SK-N-SH treated with all-trans-retinoic acid at 6 μM for 48 hours (cell line): ENCODE data around the gene CALHM4.

Experiments used
- ATAC-seq: fragments of 200-7000 bp; cut with Tn5 transposase; 3 replicates; pipeline ENCODE4 v1.9.1; 2020; ENCODE audit warnings: mild to moderate bottlenecking, moderate library complexity
- ARNTL ChIP-seq: fragments of 450-650 bp; formaldehyde crosslinking; IDR thresholded peaks from 2 replicates; pipeline ENCODE4 v1.5.0; 2020; ENCODE audit warnings: low read depth, mild to moderate bottlenecking, moderate library complexity, borderline replicate concordance
- BACH2 ChIP-seq: fragments of 250-450 bp; sonication (Bioruptor Pico); IDR thresholded peaks from 2 replicates; pipeline ENCODE4 v1.9.0; 2021; ENCODE audit warnings: mild to moderate bottlenecking, borderline replicate concordance
- CSDC2 ChIP-seq: fragments of 250-450 bp; sonication (Bioruptor Pico); IDR thresholded peaks from 2 replicates; pipeline ENCODE4 v1.5.0; 2020; ENCODE audit warnings: mild to moderate bottlenecking, moderate library complexity
- ESRRG ChIP-seq: fragments of 250-450 bp; sonication (Bioruptor Pico); IDR thresholded peaks from 2 replicates; pipeline ENCODE4 v1.6.1; 2021; ENCODE audit warnings: mild to moderate bottlenecking
- GLIS3 ChIP-seq: fragments of 250-450 bp; sonication (Bioruptor Pico); IDR thresholded peaks from 2 replicates; pipeline ENCODE4 v1.5.0; 2020; ENCODE audit warnings: mild to moderate bottlenecking, moderate library complexity
- ISL1 ChIP-seq: fragments of 250-450 bp; sonication (Bioruptor Pico); IDR thresholded peaks from 2 replicates; pipeline ENCODE4 v2.1.2; 2022; ENCODE audit warnings: mild to moderate bottlenecking, moderate library complexity
- OSR1 ChIP-seq: fragments of 250-450 bp; sonication (Bioruptor Pico); IDR thresholded peaks from 2 replicates; pipeline ENCODE4 v1.8.0; 2022; ENCODE audit warnings: moderate library complexity, mild to moderate bottlenecking, inconsistent platforms
- PPARA ChIP-seq: fragments of 250-450 bp; sonication (Bioruptor Pico); IDR thresholded peaks from 2 replicates; pipeline ENCODE4 v1.5.0; 2020; ENCODE audit warnings: mild to moderate bottlenecking, borderline replicate concordance
- RARB ChIP-seq: fragments of 250-450 bp; sonication (Bioruptor Pico); IDR thresholded peaks from 2 replicates; pipeline ENCODE4 v1.8.0; 2021; ENCODE audit warnings: mild to moderate bottlenecking, moderate library complexity
- SNAI2 ChIP-seq: fragments of 250-450 bp; sonication (Bioruptor Pico); IDR thresholded peaks from 2 replicates; pipeline ENCODE4 v1.5.0; 2020; ENCODE audit warnings: mild to moderate bottlenecking, moderate library complexity
- TCF4 ChIP-seq: fragments of 250-450 bp; sonication (Bioruptor Pico); IDR thresholded peaks from 2 replicates; pipeline ENCODE4 v1.8.0; 2021; ENCODE audit warnings: mild to moderate bottlenecking, moderate library complexity, borderline replicate concordance
- TOX ChIP-seq: fragments of 250-450 bp; sonication (Bioruptor Pico); IDR thresholded peaks from 2 replicates; pipeline ENCODE4 v1.8.0; 2021; ENCODE audit warnings: mild to moderate bottlenecking, moderate library complexity, borderline replicate concordance
- ZFP3 ChIP-seq: fragments of 250-450 bp; sonication (Bioruptor Pico); IDR thresholded peaks from 2 replicates; pipeline ENCODE4 v1.5.0; 2020; ENCODE audit warnings: mild to moderate bottlenecking, moderate library complexity
- ZFP30 ChIP-seq: fragments of 450-650 bp; formaldehyde crosslinking; IDR thresholded peaks from 2 replicates; pipeline ENCODE4 v1.5.0; 2022; ENCODE audit warnings: mild to moderate bottlenecking, moderate library complexity
- ZNF565 ChIP-seq: fragments of 450-650 bp; formaldehyde crosslinking; conservative IDR thresholded peaks from 2 replicates; pipeline ENCODE4 v1.5.0; 2020; ENCODE audit warnings: low read depth, mild to moderate bottlenecking, moderate library complexity
- ZNF70 ChIP-seq: fragments of 450-650 bp; formaldehyde crosslinking; IDR thresholded peaks from 2 replicates; pipeline ENCODE4 v1.5.0; 2020; ENCODE audit warnings: mild to moderate bottlenecking, moderate library complexity
- ZNF8 ChIP-seq: fragments of 450-650 bp; formaldehyde crosslinking; IDR thresholded peaks from 2 replicates; pipeline ENCODE4 v1.5.0; 2020; ENCODE audit warnings: mild to moderate bottlenecking, moderate library complexity
- TF ChIP-seq, protein P1 (sequence below): fragments of 250-450 bp; sonication (Bioruptor Pico); IDR thresholded peaks from 2 replicates; pipeline ENCODE4 v1.5.1; 2021; ENCODE audit warnings: mild to moderate bottlenecking, moderate library complexity
- TF ChIP-seq, protein P2 (sequence below): fragments of 250-450 bp; sonication (Bioruptor Pico); IDR thresholded peaks from 2 replicates; pipeline ENCODE4 v1.8.0; 2021; ENCODE audit warnings: low read depth, mild to moderate bottlenecking, moderate library complexity, borderline replicate concordance
- TF ChIP-seq, protein P3 (sequence below): fragments of 250-450 bp; sonication (Bioruptor Pico); IDR thresholded peaks from 2 replicates; pipeline ENCODE4 v1.5.0; 2020; ENCODE audit warnings: mild to moderate bottlenecking, moderate library complexity
- TF ChIP-seq, protein P4 (sequence below): fragments of 250-450 bp; sonication (Bioruptor Pico); IDR thresholded peaks from 2 replicates; pipeline ENCODE4 v1.8.0; 2020; ENCODE audit warnings: mild to moderate bottlenecking, moderate library complexity, borderline replicate concordance
- TF ChIP-seq, protein P5 (sequence below): fragments of 250-450 bp; sonication (Bioruptor Pico); IDR thresholded peaks from 2 replicates; pipeline ENCODE4 v1.5.1; 2020; ENCODE audit warnings: low read depth, mild to moderate bottlenecking, moderate library complexity

The CALHM4 gene

DNA sequence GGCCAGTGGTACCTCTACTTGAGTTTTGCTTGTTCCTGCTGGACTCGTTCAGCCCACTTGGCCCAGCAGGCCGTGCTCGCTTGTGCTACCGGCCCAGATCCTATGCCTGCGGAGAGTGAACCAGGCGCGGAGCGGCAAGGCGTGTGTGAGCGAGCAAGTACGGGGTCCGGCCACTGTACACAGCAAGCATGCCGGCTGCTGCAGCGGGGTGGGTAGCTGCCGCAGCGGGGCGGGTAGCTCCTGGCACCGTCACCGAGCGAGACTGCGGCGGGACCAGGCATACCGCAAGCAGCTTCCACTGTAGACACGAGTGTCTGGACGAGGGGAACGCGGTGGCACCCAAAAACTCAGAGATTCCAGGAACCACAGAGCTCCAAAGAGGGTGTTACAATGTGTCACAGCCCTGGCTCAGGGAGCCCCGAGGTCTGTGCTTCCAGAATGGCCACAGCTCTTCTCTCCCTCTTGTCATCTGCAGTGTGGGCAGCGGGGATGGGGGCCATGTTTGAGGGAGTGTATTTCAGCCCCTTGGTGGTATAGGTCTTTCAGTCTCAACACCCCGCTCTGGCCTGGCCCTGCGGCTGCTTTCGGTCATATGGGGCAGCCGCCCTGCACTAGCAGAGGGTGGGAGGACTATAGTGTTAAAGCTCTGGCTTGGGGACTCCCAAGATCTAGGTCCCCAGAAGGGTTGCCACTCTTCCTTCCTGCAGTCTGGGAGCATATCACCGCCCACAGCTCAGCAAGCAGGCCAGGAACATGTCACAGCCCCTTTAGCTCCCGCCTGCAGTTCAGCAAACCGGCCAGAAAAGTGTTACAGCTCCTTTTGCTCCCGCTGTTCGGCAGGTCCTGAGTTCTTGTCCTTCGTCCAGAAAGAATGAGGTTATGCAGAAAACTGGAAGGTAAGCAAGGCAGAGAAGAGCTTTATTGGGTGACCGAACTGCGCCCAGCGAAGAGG lies 11.6 kb downstream of the CALHM4 start:
- no peak for ATAC-seq
- TF ChIP-seq ZNF70 (CRISPR knock-in tag) (no peak), ZNF565 (CRISPR knock-in tag) (no peak), ESRRG (no peak), ZFP3 (no peak), RARB (CRISPR knock-in tag) (no peak), GLIS3 (CRISPR knock-in tag) (no peak), ARNTL (no peak), ZNF8 (no peak), OSR1 (CRISPR knock-in tag) (no peak), ISL1 (no peak), SNAI2 (CRISPR knock-in tag) (no peak), PPARA (CRISPR knock-in tag) (no peak), TOX (CRISPR knock-in tag) (no peak), BACH2 (CRISPR knock-in tag) (no peak), TCF4 (CRISPR knock-in tag) (no peak), CSDC2 (CRISPR knock-in tag) (no peak)
- TF ChIP-seq, protein P1, sequence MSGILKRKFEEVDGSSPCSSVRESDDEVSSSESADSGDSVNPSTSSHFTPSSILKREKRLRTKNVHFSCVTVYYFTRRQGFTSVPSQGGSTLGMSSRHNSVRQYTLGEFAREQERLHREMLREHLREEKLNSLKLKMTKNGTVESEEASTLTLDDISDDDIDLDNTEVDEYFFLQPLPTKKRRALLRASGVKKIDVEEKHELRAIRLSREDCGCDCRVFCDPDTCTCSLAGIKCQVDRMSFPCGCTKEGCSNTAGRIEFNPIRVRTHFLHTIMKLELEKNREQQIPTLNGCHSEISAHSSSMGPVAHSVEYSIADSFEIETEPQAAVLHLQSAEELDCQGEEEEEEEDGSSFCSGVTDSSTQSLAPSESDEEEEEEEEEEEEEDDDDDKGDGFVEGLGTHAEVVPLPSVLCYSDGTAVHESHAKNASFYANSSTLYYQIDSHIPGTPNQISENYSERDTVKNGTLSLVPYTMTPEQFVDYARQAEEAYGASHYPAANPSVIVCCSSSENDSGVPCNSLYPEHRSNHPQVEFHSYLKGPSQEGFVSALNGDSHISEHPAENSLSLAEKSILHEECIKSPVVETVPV (CRISPR knock-in tag) = no peak
- TF ChIP-seq, protein P2, sequence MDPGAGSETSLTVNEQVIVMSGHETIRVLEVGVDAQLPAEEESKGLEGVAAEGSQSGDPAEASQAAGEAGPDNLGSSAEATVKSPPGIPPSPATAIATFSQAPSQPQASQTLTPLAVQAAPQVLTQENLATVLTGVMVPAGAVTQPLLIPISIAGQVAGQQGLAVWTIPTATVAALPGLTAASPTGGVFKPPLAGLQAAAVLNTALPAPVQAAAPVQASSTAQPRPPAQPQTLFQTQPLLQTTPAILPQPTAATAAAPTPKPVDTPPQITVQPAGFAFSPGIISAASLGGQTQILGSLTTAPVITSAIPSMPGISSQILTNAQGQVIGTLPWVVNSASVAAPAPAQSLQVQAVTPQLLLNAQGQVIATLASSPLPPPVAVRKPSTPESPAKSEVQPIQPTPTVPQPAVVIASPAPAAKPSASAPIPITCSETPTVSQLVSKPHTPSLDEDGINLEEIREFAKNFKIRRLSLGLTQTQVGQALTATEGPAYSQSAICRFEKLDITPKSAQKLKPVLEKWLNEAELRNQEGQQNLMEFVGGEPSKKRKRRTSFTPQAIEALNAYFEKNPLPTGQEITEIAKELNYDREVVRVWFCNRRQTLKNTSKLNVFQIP (CRISPR knock-in tag) = no peak
- TF ChIP-seq, protein P3, sequence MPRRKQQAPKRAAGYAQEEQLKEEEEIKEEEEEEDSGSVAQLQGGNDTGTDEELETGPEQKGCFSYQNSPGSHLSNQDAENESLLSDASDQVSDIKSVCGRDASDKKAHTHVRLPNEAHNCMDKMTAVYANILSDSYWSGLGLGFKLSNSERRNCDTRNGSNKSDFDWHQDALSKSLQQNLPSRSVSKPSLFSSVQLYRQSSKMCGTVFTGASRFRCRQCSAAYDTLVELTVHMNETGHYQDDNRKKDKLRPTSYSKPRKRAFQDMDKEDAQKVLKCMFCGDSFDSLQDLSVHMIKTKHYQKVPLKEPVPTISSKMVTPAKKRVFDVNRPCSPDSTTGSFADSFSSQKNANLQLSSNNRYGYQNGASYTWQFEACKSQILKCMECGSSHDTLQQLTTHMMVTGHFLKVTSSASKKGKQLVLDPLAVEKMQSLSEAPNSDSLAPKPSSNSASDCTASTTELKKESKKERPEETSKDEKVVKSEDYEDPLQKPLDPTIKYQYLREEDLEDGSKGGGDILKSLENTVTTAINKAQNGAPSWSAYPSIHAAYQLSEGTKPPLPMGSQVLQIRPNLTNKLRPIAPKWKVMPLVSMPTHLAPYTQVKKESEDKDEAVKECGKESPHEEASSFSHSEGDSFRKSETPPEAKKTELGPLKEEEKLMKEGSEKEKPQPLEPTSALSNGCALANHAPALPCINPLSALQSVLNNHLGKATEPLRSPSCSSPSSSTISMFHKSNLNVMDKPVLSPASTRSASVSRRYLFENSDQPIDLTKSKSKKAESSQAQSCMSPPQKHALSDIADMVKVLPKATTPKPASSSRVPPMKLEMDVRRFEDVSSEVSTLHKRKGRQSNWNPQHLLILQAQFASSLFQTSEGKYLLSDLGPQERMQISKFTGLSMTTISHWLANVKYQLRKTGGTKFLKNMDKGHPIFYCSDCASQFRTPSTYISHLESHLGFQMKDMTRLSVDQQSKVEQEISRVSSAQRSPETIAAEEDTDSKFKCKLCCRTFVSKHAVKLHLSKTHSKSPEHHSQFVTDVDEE (CRISPR knock-in tag) = no peak
- TF ChIP-seq, protein P4, sequence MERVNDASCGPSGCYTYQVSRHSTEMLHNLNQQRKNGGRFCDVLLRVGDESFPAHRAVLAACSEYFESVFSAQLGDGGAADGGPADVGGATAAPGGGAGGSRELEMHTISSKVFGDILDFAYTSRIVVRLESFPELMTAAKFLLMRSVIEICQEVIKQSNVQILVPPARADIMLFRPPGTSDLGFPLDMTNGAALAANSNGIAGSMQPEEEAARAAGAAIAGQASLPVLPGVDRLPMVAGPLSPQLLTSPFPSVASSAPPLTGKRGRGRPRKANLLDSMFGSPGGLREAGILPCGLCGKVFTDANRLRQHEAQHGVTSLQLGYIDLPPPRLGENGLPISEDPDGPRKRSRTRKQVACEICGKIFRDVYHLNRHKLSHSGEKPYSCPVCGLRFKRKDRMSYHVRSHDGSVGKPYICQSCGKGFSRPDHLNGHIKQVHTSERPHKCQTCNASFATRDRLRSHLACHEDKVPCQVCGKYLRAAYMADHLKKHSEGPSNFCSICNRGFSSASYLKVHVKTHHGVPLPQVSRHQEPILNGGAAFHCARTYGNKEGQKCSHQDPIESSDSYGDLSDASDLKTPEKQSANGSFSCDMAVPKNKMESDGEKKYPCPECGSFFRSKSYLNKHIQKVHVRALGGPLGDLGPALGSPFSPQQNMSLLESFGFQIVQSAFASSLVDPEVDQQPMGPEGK (CRISPR knock-in tag) = no peak
- TF ChIP-seq, all 23 proteins: peak for 0

DNA sequence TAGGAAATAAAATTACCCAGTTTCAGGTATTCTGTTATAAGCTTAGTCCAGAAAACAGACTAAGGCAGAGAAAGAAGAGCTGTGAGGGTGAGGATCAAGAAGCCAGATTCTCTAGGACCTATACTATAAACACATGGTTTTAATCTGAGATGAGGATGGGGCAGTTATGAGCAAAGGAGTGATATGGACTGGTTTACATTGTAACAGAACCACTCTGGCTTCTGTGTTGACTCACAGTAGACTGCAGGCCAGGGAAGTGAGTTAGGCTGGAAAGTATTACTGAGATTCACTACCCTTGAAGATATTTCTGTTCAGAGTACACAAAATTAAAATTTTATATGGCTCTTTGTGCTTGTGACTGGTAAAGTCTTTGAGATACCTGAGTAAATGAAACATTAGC lies 14.6 kb downstream of the CALHM4 start:
- ATAC-seq = no peak
- no peak for TF ChIP-seq ISL1
- TF ChIP-seq GLIS3 (CRISPR knock-in tag) = no peak
- TF ChIP-seq, protein P4 (CRISPR knock-in tag) = no peak
- no peak for TF ChIP-seq ZFP3
- no peak for TF ChIP-seq SNAI2 (CRISPR knock-in tag)
- no peak for TF ChIP-seq TCF4 (CRISPR knock-in tag)
- no peak for TF ChIP-seq ARNTL
- no peak for TF ChIP-seq TOX (CRISPR knock-in tag)
- no peak for TF ChIP-seq CSDC2 (CRISPR knock-in tag)
- TF ChIP-seq, protein P5, sequence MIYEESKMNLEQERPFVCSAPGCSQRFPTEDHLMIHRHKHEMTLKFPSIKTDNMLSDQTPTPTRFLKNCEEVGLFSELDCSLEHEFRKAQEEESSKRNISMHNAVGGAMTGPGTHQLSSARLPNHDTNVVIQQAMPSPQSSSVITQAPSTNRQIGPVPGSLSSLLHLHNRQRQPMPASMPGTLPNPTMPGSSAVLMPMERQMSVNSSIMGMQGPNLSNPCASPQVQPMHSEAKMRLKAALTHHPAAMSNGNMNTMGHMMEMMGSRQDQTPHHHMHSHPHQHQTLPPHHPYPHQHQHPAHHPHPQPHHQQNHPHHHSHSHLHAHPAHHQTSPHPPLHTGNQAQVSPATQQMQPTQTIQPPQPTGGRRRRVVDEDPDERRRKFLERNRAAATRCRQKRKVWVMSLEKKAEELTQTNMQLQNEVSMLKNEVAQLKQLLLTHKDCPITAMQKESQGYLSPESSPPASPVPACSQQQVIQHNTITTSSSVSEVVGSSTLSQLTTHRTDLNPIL = no peak
- TF ChIP-seq ZFP30 (CRISPR knock-in tag) = no peak
- TF ChIP-seq, protein P2 (CRISPR knock-in tag) = no peak
- TF ChIP-seq, protein P3 (CRISPR knock-in tag) = no peak
- no peak for TF ChIP-seq ESRRG
